GM18498 (cell line): ENCODE measurements around the gene OR51V1.

Source experiments
- ATAC-seq: cut with Tn5 transposase; IDR thresholded peaks from one replicate; pipeline ENCODE4 v1.9.1; 2021; ENCODE audit warnings: mild to moderate bottlenecking, moderate library complexity; ENCODE audit not compliant: unreplicated experiment

Gene OR51V1

DNA sequence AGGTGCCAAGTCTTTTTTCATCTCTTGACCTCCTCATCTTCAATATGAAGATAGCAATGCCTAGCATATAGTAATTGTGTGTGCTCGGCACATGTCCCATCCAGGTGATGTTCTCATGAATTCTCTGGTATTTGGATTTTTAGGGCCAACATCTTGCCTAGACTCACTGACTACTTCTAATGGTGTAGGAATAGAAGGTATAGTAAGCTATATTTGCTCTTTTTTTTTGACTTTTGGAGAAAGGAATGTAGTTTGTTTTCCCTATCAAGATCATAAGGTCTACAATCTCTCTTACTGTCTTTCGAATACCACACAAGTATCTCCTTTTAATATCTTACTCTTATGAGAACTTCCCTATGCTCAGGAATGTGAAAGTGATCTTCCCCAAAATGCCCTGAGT is 30.6 kb upstream of the OR51V1 start:
- ATAC-seq = no peak

GRCh38 chr11:5230266-5230665 is 29.8 kb upstream of the OR51V1 start:
- ATAC-seq = no peak

DNA sequence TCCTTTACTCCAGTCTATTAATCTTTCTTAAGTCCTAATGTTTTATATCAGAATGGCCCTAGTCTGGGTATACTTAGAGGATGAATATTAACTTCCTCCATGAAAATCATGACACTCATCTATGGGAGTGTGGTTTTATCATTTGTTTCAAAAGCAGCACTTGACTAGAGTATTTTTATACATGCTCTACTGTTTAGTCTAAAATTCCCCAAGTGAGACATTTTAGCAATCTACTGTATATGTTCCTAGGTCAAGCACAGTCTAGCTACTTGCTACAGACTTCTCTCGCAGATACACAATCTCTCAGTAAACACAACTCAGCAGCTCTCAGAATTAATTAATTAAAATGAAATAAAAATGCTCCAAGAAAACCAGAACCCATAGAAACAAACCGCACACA is 29.3 kb upstream of the OR51V1 start:
- no peak for ATAC-seq

DNA sequence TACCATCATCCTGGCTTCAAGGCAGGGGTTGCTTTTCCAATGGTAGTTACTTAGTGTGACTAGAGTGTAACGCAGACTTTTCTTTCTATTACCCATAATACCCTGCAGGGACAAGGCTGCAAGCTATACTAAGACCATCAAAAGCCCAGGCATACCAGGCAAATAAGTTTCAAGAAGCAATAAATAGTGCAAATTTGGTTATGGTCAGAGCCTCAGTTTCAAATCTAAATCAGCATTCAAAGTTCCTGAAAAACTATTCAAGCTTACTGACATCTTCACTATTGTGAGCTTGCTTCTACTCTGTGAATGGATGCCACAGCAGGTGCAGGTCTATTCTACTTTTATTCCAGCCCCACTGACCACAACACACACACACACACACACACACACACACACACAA is 28.9 kb upstream of the OR51V1 start:
- no peak for ATAC-seq

DNA sequence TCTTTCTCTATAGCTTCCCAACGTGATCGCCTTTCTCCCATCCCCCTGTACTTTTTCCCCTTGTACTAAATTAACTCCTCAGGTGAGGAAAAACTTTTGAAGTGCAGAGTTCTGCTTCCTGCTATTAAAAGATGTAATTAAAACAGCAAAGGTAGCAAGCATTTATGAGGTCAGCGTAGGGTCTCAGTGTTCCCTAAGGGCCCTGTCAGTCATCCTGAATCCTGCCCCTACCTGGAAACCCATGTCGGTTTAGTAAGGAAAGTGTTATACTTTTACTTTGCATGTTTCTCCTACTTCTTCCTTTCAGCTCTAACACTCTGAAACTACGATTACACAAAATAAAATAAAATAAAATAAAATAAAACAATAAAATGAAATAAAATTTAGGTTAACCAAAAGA is 27.6 kb upstream of the OR51V1 start:
- no peak for ATAC-seq

- ATAC-seq = no peak
Measured at GRCh38 chr11:5227681-5228080, 27.2 kb upstream of the OR51V1 start.

- no peak for ATAC-seq
Measured at GRCh38 chr11:5226732-5227310, 26.3 kb upstream of the OR51V1 start, which contains the start of gene HBB. TSS of gene HBB (minus strand) at chr11:5227071. CDS start at chr11:5227021, 50 bp downstream.

DNA sequence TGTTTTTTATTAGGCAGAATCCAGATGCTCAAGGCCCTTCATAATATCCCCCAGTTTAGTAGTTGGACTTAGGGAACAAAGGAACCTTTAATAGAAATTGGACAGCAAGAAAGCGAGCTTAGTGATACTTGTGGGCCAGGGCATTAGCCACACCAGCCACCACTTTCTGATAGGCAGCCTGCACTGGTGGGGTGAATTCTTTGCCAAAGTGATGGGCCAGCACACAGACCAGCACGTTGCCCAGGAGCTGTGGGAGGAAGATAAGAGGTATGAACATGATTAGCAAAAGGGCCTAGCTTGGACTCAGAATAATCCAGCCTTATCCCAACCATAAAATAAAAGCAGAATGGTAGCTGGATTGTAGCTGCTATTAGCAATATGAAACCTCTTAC is 25.0 kb upstream of the OR51V1 start:
- no peak for ATAC-seq

DNA sequence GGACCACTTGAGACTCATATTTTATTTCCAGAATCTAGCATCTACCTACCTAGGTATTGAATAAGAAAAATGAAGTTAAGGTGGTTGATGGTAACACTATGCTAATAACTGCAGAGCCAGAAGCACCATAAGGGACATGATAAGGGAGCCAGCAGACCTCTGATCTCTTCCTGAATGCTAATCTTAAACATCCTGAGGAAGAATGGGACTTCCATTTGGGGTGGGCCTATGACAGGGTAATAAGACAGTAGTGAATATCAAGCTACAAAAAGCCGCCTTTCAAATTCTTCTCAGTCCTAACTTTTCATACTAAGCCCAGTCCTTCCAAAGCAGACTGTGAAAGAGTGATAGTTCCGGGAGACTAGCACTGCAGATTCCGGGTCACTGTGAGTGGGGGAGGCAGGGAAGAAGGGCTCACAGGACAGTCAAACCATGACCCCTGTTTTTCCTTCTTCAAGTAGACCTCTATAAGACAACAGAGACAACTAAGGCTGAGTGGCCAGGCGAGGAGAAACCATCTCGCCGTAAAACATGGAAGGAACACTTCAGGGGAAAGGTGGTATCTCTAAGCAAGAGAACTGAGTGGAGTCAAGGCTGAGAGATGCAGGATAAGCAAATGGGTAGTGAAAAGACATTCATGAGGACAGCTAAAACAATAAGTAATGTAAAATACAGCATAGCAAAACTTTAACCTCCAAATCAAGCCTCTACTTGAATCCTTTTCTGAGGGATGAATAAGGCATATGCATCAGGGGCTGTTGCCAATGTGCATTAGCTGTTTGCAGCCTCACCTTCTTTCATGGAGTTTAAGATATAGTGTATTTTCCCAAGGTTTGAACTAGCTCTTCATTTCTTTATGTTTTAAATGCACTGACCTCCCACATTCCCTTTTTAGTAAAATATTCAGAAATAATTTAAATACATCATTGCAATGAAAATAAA is 24.3 kb upstream of the OR51V1 start:
- ATAC-seq = no peak

DNA sequence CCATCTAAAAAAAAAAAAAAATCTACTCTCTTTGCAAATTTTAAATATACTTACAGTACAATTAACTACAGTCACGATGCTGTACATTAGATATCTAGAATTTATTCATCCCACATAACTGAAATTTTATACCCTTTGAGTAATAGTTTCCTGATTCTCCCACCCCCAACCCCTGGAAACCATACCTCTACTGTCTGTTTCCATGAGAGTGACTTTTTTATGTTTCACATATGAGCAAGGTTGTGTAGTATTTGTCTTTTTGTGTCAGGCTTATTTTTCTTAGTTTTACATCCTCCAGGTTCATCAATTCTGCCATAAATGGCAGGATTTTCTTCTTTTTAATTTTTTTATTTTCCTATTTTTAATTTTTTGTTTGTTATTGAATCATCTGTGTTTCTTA is 23.2 kb upstream of the OR51V1 start:
- no peak for ATAC-seq

DNA sequence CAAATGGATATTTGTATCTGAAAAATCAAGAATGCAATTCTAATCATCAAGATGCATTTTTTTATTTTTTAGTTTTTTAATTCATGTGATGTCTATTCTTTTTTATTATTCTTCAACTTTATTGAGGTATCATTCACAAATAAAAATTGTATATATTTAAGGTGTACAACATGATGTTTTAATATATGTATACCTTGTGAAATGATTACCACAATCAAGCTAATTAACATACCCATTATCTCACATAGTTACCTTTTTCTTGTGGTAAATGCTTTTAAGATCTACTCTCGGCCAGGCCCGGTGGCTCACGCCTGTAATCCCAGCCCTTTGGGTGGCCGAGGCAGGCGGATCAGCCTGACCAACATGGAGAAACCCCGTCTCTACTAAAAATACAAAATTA is 22.7 kb upstream of the OR51V1 start:
- ATAC-seq = no peak

- no peak for ATAC-seq
Measured at GRCh38 chr11:5210376-5210885, 9.9 kb upstream of the OR51V1 start.

DNA sequence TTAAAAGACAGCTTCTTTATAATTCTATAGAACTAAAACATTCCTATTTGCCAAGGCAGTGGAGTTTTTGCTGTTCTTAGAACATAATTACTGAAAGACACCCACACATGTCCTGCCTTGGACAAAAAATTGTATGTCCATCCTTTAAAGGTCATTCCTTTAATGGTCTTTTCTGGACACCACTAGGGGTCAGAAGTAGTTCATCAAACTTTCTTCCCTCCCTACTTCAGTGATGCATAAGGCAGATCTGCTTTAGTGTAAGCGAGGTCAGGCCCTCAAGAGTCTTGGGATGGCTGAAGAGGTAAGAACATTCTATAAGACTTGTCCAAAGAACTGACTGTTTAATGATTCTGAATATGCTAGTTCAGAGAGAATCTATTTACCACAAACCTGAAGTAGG is 4.3 kb upstream of the OR51V1 start:
- ATAC-seq = peak; percentile 71

DNA sequence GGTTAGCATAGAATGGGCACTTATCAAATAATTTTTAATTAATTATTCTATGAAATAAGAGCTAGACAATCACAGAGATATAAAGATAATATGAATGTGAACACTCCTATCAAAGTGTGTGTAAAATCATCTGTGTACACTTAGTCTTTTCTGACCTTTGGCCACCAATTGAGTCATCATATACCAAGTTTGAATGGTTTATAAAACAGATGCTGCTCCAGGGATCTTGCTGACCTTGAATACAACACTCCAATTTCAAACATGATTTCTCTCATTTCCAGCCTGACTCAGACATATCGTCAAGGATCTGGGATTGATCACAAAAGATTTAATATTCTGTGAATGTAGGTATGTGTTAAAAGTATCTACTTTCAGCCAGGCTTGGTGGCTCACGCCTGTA is 2.9 kb upstream of the OR51V1 start:
- ATAC-seq = no peak

DNA sequence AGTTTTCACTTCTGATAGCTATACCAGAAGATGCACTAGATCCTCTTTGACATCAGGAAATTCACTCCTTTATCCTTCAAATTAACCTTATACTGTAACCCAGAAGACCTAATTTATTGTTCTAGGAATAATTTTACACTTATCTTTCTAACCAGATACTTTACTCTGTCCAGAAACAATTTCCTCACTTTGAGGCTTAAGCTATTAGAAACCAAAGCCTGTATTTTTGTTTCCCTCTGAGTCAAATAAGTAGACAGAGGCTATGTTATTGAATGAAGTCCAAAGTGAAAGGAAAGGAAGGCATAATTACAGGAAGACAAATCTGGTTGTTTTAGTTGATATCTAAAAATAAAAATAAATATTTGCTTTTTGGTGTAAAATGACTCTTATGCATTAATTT is 2.2 kb downstream of the OR51V1 start:
- no peak for ATAC-seq

DNA sequence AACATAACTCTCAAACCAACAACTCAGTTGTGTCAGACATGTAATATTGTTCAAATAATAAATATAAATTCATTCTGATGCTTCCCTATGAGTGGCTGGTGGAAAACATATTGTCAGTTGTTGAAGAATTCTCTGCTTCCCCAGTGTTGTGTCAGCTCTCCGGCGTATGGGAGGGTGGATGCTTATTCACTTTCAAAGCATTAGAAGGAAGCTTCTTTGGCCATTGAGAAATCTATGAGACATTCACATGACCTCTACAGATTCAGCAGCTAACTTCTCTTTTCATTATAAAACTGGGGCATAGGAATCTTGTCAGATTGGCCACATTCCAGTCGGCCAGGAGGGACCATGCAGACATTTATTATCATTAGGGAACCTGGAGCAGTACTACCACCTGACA is 2.9 kb downstream of the OR51V1 start:
- no peak for ATAC-seq

GRCh38 chr11:5196731-5197130 is 3.8 kb downstream of the OR51V1 start:
- ATAC-seq = no peak

DNA sequence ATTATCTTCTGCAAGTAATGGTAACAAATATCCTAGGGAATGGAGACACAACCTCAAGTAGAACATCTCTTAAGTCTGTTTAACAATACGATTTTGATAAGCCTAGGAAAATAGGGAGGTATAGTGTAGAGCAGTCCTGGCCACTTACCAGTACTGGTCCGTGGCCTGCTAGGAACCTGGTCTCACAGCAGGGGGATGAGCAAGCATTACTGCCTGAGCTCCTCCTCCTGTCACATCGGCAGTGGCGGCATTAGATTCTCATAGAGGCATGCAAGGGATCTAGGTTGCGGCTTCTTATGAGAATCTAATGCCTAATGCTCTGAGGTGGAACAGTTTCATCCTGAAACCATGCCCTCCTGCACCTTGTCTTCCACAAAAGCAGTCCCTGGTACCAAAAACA is 4.4 kb downstream of the OR51V1 start:
- ATAC-seq = no peak

GRCh38 chr11:5192738-5193137 is 7.7 kb downstream of the OR51V1 start:
- ATAC-seq = no peak

GRCh38 chr11:5188201-5188600 is 12.3 kb downstream of the OR51V1 start:
- no peak for ATAC-seq

DNA sequence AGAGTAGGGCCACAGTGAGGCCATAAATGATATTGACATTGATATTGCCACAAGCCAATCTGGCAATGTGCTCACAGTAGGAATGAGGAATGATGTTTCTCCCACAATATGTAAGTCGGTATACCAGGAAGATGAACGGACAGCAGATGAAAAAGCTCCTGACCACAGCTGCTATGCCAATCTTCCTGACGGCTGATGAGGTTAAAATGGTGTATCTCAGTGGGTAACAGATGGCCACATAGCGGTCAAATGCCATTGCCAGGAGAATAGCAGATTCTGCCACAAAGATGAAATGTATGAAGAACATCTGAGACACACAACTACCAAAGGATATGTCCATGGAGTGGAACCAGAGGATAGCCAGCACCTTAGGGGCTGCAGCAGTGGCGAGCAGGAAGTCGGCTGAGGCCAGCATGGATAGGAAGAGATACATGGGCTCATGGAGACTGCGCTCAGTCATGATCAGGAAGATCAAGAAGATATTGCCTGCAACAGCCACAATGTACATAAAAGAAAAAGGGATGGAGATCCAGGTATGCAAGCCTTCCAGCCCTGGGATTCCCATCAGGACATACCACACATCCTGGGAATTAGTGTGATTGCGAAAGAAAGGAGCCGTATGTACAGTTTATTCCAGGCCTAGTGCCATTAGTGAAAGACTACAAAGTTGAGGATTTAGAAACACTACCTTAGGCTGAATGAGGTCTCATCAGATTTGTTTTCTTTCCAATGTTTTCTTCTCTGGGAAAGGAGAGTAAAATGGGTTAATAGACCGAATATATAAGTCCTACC is 22.2 kb downstream of the OR51V1 start:
- no peak for ATAC-seq
